ENCODE measurements around the gene GPR149.

GPR149 gene

DNA sequence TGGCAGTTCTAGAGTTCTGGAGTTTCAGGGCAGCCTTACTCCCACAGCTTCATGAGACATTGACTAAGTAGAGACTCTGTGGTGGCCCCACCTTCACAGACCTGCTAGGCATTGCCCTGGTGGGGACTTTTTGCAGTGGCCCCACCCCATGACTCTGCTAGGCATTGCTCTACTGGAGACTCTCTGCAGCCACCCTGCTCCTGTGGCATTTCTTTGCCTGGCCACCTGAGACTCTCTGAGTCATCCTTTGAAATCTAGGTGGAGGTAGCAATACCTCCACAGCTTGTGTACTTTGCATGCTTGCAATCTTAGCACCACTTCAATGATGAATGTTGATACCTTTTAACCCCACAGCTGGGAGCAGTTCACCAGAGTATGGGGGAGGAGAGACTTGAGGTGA is 65.1 kb downstream of the GPR149 start:
- Histone ChIP-seq H3K4me3 (replicated peaks; ENCODE audit: low read depth, low read length) (no peak overlapping the region), H3K36me3 (ENCODE audit: control insufficient read depth, insufficient read depth, low read length) (no peaks in the 10 kb centered on the region), H3K27me3 (replicated peaks; ENCODE audit: control insufficient read depth, insufficient read depth, low read length) (no peaks in the 10 kb centered on the region)
- TF ChIP-seq, protein P1, sequence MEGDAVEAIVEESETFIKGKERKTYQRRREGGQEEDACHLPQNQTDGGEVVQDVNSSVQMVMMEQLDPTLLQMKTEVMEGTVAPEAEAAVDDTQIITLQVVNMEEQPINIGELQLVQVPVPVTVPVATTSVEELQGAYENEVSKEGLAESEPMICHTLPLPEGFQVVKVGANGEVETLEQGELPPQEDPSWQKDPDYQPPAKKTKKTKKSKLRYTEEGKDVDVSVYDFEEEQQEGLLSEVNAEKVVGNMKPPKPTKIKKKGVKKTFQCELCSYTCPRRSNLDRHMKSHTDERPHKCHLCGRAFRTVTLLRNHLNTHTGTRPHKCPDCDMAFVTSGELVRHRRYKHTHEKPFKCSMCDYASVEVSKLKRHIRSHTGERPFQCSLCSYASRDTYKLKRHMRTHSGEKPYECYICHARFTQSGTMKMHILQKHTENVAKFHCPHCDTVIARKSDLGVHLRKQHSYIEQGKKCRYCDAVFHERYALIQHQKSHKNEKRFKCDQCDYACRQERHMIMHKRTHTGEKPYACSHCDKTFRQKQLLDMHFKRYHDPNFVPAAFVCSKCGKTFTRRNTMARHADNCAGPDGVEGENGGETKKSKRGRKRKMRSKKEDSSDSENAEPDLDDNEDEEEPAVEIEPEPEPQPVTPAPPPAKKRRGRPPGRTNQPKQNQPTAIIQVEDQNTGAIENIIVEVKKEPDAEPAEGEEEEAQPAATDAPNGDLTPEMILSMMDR (IDR thresholded peaks at IDR 0.05; ENCODE audit: insufficient read depth, low read length, poor library complexity, severe bottlenecking), result no peak
- no peak for DNase-seq (ENCODE audit: extremely low read depth, insufficient read length)

DNA sequence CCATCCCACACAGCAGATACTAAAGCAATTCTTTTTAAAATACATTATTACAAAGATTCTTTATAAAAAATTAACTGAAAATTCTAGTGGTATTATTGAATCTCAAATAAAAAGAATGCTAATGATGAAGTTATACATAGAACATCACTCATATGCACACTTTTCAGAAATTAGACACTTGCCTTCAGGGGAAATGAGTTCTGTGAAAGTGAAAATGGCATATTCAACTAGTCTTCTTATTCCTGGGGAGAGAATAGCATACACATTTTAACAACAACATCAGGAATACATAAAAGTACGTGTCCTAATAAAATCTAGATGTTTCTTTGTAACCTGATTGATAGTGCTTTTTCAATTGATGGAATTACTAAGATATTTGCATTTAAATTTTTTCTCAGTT is 68.9 kb downstream of the GPR149 start:
- TF ChIP-seq, protein P1 (IDR thresholded peaks at IDR 0.05; ENCODE audit: insufficient read depth, low read length, poor library complexity, severe bottlenecking), result no peak
- DNase-seq (ENCODE audit: extremely low read depth, insufficient read length), result no peak
- Histone ChIP-seq H3K36me3 (ENCODE audit: control insufficient read depth, insufficient read depth, low read length) (no peaks in the 10 kb centered on the region), H3K27me3 (replicated peaks; ENCODE audit: control insufficient read depth, insufficient read depth, low read length) (no peaks in the 10 kb centered on the region; the same call in 1 of the 2 replicates), H3K4me3 (replicated peaks; ENCODE audit: low read depth, low read length) (no peak overlapping the region)

DNA sequence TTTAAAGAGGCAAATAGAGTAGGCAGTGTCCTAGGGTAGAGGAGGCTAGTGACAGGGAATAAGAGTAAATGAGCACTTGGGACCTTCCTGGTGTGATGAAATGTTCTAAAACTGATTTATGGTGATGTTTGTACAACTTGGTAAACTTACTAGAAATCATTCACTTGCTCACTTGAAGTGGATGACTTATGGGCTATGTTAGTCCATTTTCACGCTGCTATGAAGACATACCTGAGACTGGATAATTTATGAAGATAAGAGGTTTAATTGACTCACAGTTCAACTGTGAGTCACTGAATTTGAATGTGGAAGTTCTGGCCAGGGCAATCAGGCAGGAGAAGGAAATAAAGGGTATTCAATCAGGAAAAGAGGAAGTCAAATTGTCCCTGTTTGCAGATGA is 74.0 kb downstream of the GPR149 start:
- no peak for DNase-seq (ENCODE audit: extremely low read depth, insufficient read length)
- TF ChIP-seq, protein P1 (IDR thresholded peaks at IDR 0.05; ENCODE audit: insufficient read depth, low read length, poor library complexity, severe bottlenecking), result no peak
- no peaks in the 10 kb centered on the region; the same call in 1 of the 2 replicates for H3K27me3 ChIP-seq (replicated peaks; ENCODE audit: control insufficient read depth, insufficient read depth, low read length)
- no peak overlapping the region for H3K4me3 ChIP-seq (replicated peaks; ENCODE audit: low read depth, low read length)
- H3K36me3 ChIP-seq (ENCODE audit: control insufficient read depth, insufficient read depth, low read length), result no peaks in the 10 kb centered on the region

DNA sequence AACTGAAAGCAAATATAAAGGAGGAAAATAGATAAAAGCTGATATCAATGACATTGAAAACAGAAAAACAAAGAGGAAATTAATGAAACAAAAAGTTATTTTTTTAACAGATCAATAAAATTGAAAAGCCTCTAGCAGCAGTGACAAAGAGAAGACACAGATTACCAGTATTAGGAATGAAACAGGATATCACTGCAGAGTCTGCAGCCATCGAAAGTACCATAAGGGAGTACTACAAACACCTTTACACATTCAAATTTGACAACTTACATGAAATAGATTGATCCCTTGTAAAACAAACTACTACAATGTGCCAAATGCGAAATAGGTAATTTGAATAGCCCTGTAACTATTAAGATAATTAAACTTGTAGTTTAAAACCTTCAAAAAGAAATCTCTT is 80.8 kb downstream of the GPR149 start:
- Histone ChIP-seq H3K36me3 (ENCODE audit: control insufficient read depth, insufficient read depth, low read length) (no peaks in the 10 kb centered on the region), H3K4me3 (replicated peaks; ENCODE audit: low read depth, low read length) (no peak overlapping the region), H3K27me3 (replicated peaks; ENCODE audit: control insufficient read depth, insufficient read depth, low read length) (no peaks in the 10 kb centered on the region)
- no peak for DNase-seq (ENCODE audit: extremely low read depth, insufficient read length)
- TF ChIP-seq, protein P1 (IDR thresholded peaks at IDR 0.05; ENCODE audit: insufficient read depth, low read length, poor library complexity, severe bottlenecking), result no peak

DNA sequence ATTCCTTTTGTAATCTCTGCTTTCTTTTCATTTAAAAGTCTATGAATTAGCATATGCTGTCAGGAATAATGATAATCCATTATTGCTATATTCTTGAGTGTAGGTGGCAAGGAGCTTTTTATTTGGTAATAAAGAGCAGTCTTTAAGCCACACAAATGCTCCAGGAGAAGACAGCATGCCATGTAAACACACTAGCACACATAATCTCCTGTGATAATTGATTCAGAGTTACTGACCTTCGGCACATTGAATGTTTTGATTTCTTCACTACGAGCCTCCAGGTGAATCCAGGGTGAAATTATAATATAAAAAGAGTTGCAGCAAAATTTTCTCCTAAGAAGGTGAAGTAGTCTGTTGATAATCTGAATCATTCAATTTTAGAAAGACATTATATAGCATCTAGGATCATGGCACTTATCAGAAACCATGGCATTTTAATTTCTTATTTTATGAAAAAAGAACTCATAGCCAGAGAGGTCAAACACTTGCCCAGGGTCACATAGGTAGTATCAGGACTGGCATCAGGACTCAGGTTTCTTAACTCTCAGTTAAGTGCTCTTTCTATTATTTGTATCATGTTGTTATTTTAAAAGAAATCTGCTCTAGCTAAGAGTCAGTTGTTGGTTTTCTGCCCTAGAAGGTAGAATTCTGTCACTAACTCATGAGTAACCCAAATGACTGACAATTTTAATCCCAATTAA is 84.4 kb downstream of the GPR149 start:
- no peak overlapping the region for H3K4me3 ChIP-seq (replicated peaks; ENCODE audit: low read depth, low read length)
- no peaks in the 10 kb centered on the region for H3K36me3 ChIP-seq (ENCODE audit: control insufficient read depth, insufficient read depth, low read length)
- DNase-seq (ENCODE audit: extremely low read depth, insufficient read length), result no peak
- TF ChIP-seq, protein P1 (IDR thresholded peaks at IDR 0.05; ENCODE audit: insufficient read depth, low read length, poor library complexity, severe bottlenecking), result no peak
- no peaks in the 10 kb centered on the region for H3K27me3 ChIP-seq (replicated peaks; ENCODE audit: control insufficient read depth, insufficient read depth, low read length)

DNA sequence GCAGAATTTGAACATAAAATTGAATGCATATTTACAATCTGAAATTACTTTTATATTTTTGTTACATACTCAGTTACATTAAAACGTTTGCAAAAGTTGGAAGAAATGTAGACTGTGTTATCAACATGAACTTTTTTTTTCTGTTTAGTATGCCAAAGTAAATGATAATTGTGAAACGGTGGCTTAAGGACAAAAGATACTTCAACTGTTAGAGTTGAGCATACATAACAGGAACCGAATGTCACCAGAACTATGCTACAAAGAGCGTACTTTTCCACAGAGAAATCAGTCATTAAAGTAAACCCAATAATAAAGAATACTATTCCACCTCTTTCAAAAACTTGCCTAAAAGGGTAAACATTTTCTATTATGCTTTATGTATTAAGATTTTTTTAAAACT is 91.4 kb downstream of the GPR149 start:
- Histone ChIP-seq H3K36me3 (ENCODE audit: control insufficient read depth, insufficient read depth, low read length) (no peaks in the 10 kb centered on the region), H3K4me3 (replicated peaks; ENCODE audit: low read depth, low read length) (no peak overlapping the region), H3K27me3 (replicated peaks; ENCODE audit: control insufficient read depth, insufficient read depth, low read length) (no peaks in the 10 kb centered on the region; the same call in 1 of the 2 replicates)
- TF ChIP-seq, protein P1 (IDR thresholded peaks at IDR 0.05; ENCODE audit: insufficient read depth, low read length, poor library complexity, severe bottlenecking), result no peak
- no peak for DNase-seq (ENCODE audit: extremely low read depth, insufficient read length)

Measured in GM06990 (cell line).